K562 (cell line): ENCODE measurements around the gene ALOXE3. TPM values are rescaled to one million over a fixed set of nuclear protein-coding genes. Genes with fewer than 3 reads are reported as not detected.

Experiments used
- ASH1L ChIP-seq: fragments of 450-650 bp; IDR thresholded peaks from 2 replicates; pipeline ENCODE4 v1.6.1; 2018; ENCODE audit warnings: borderline replicate concordance, mild to moderate bottlenecking, low read depth; ENCODE audit not compliant: partially characterized antibody
- BHLHE40 ChIP-seq: IDR thresholded peaks from 2 replicates; pipeline ENCODE4 v1.6.1; 2011; ENCODE audit warnings: low read length, improper control_type of control experiment
- CBX2 ChIP-seq: fragments of 200-600 bp; sonication (generic); IDR thresholded peaks from one replicate; pipeline ENCODE4 v1.6.1; 2012; ENCODE audit warnings: mild to moderate bottlenecking, low read length, inconsistent platforms; ENCODE audit not compliant: insufficient read depth, poor library complexity, severe bottlenecking
- CHD1 ChIP-seq: fragments of 200-600 bp; sonication (generic); IDR thresholded peaks from one replicate; pipeline ENCODE4 v1.6.1; 2012; ENCODE audit warnings: mild to moderate bottlenecking, moderate library complexity, low read length, inconsistent platforms
- DPF2 ChIP-seq: fragments of 450-650 bp; IDR thresholded peaks from 2 replicates; pipeline ENCODE4 v1.6.1; 2016
- EP300 ChIP-seq: IDR thresholded peaks from 2 replicates; pipeline ENCODE4 v1.6.1; 2012; ENCODE audit warnings: low read length, improper control_type of control experiment
- ETV1 ChIP-seq: fragments of 450-650 bp; conservative IDR thresholded peaks from 2 replicates; pipeline ENCODE4 v1.6.1; 2016; ENCODE audit warnings: missing genetic modification characterization, control low read depth, low read depth, missing compliant biosample characterization
- GATAD2B ChIP-seq: fragments of 450-650 bp; IDR thresholded peaks from 2 replicates; pipeline ENCODE4 v1.6.1; 2017; ENCODE audit warnings: mild to moderate bottlenecking, borderline replicate concordance
- MCM5 ChIP-seq: fragments of 450-650 bp; IDR thresholded peaks from 2 replicates; pipeline ENCODE4 v1.6.1; 2016; ENCODE audit warnings: low read depth
- MEIS2 ChIP-seq: fragments of 450-650 bp; IDR thresholded peaks from 2 replicates; pipeline ENCODE4 v1.6.1; 2014; ENCODE audit warnings: mild to moderate bottlenecking; ENCODE audit not compliant: partially characterized antibody
- NBN ChIP-seq: fragments of 450-650 bp; IDR thresholded peaks from 2 replicates; pipeline ENCODE4 v1.6.1; 2016; ENCODE audit warnings: low read depth, mild to moderate bottlenecking
- NR4A1 ChIP-seq, 2 experiments: fragments of 250-450 bp in 1 of 2; fragments of 450-650 bp in 1 of 2; sonication (Bioruptor Pico) in 1 of 2; IDR thresholded peaks; 2 replicates each; pipeline versions ENCODE4 v1.4.0 to v1.6.1; 2016 to 2020; ENCODE audit warnings: mild to moderate bottlenecking in 2 of 2, missing compliant biosample characterization in 1 of 2, missing genetic modification characterization in 1 of 2, moderate library complexity in 1 of 2
- RAD51 ChIP-seq: fragments of 450-650 bp; IDR thresholded peaks from 2 replicates; pipeline ENCODE4 v1.7.1; 2016; ENCODE audit warnings: low read depth, mild to moderate bottlenecking, borderline replicate concordance
- RBM34 ChIP-seq: fragments of 200-400 bp; formaldehyde crosslinking; IDR thresholded peaks from 2 replicates; pipeline ENCODE4 v1.6.1; 2018; ENCODE audit warnings: low read length, borderline replicate concordance; ENCODE audit not compliant: insufficient read depth
- RFX7 ChIP-seq: fragments of 250-450 bp; sonication (Bioruptor Pico); IDR thresholded peaks from 2 replicates; pipeline ENCODE4 v1.5.1; 2021; ENCODE audit warnings: mild to moderate bottlenecking
- RUNX1 ChIP-seq: sonication (generic); IDR thresholded peaks from 2 replicates; pipeline ENCODE4 v1.6.1; 2016; ENCODE audit warnings: antibody characterized with exemption, low read depth
- SAP30 ChIP-seq: fragments of 200-600 bp; sonication (generic); IDR thresholded peaks from 2 replicates; pipeline ENCODE4 v1.6.1; 2012; ENCODE audit warnings: borderline replicate concordance, low read depth, mild to moderate bottlenecking, moderate library complexity, low read length, control low read depth, inconsistent platforms; ENCODE audit not compliant: insufficient read depth, poor library complexity, severe bottlenecking
- SMAD1 ChIP-seq: fragments of 150-350 bp; IDR thresholded peaks from 2 replicates; pipeline ENCODE4 v1.6.1; 2014; ENCODE audit warnings: low read length, low read depth; ENCODE audit not compliant: partially characterized antibody
- SMARCC2 ChIP-seq: fragments of 450-650 bp; IDR thresholded peaks from 2 replicates; pipeline ENCODE4 v1.6.1; 2017; ENCODE audit warnings: antibody characterized with exemption, moderate library complexity, mild to moderate bottlenecking, low read depth
- SMARCE1 ChIP-seq: fragments of 450-650 bp; IDR thresholded peaks from 2 replicates; pipeline ENCODE4 v1.7.1; 2016; ENCODE audit warnings: mild to moderate bottlenecking
- SP1 ChIP-seq: sonication (generic); formaldehyde crosslinking; IDR thresholded peaks from 2 replicates; pipeline ENCODE4 v1.8.1; 2022; ENCODE audit warnings: mild to moderate bottlenecking, missing genetic modification reagents
- TAF1 ChIP-seq: IDR thresholded peaks from 2 replicates; pipeline ENCODE4 v1.6.1; 2011; ENCODE audit warnings: mild to moderate bottlenecking, low read length, moderate library complexity; ENCODE audit not compliant: insufficient read depth, control insufficient read depth, severe bottlenecking; ENCODE audit errors: extremely low read depth
- TRIM25 ChIP-seq: fragments of 450-650 bp; IDR thresholded peaks from 2 replicates; pipeline ENCODE4 v1.7.0; 2016; ENCODE audit warnings: borderline replicate concordance
- ZNF655 ChIP-seq: fragments of 250-450 bp; sonication (Bioruptor Pico); IDR thresholded peaks from 2 replicates; pipeline ENCODE4 v1.5.0; 2021
- polyA plus RNA-seq, 8 experiments: library from polyadenylated mRNA; depleted of rRNA in 4 of 8; stranded (reverse) in 5 of 8; unstranded in 3 of 8; fragments of >200 nt; fragmentation: Nextera tagmentation in 2 of 8; fragmentation: Illumina TruSeq in 1 of 8; extraction: Ambion mirVana in 2 of 8; extraction: Trizol in 1 of 8; gene quantifications; 2 replicates each; pipeline versions ENCODE4 v1.2.1 to v1.2.3, GENCODE V29; 2011 to 2014; ENCODE audit warnings: inconsistent platforms in 1 of 8, missing spikeins in 1 of 8
- total RNA-seq, 7 experiments: library from RNA; depleted of rRNA in 6 of 7; stranded (reverse); fragments of >200 nt in 6 of 7; fragmentation: Illumina TruSeq in 2 of 7; extraction: Trizol in 2 of 7; gene quantifications; 2 replicates each; pipeline versions ENCODE4 v1.2.1 to v1.2.3, GENCODE V29; 2011 to 2021; ENCODE audit warnings: low replicate concordance in 1 of 7

The ALOXE3 gene
- total and polyA plus RNA-seq, 9 of the 15 experiments (the other 6 are each of a cell fraction or from before 2014, with no cell fraction given) = 0.04 TPM; not detected in 8

DNA sequence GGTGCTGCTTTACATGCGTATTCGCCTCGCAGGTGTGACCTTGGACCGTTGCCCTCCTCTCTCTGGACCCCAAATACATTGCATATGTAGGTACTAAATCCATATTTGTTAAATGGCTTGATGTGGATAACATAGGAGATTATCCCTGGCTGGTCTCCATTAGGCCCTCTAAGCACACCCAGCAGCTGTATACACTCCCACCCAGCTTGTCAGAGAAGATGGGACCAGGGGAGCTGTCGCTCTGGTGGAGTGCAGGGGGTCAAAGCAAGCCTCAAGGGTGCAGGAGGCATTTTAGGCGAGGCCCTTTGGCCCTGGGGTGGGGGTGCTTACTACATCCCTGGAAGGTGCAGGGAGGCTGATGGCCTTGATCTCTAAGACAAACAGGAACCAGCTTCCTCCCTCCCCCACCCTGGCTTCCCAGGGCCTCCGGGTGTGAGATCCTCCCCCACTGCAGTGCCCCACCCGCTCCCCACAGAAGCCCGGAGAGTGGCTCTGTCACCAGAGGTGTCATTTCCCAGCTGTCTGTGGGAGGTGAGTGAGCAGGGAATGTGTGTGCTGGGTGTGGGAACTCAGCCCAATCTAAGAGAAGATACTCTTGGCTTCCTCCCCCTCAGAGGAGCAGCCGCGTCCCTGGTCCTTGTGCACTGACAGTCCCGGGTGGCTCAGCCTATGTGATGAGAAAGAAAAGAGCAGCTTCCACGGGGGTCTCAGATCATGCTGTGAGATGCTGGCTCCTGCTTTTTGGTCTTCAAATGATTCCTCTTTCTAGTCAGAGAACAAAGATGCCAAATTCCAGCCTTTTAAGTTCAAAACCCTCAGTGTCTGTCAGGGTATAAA, 45.9 kb upstream of the ALOXE3 start (continued):
- TF ChIP-seq RUNX1 (no peak), MEIS2 (peak; percentile 51), SAP30 (no peak), NR4A1 (CRISPR knock-in tag; IDR thresholded peaks at IDR 0.05) (no peak), NR4A1 (tag; IDR thresholded peaks at IDR 0.05) (0 out of 2 replicates have a peak, but pooled peaks have one; percentile 30), BHLHE40 (peak; percentile 46), SMAD1 (no peak), DPF2 (peak; percentile 56), SMARCC2 (no peak), TAF1 (peak; percentile 67), SMARCE1 (peak; percentile 36; the same call in 1 of the 2 replicates), CHD1 (no peak), ETV1 (tag) (peak; percentile 82), CBX2 (no peak), ASH1L (no peak), ZNF655 (CRISPR knock-in tag) (no peak), RFX7 (CRISPR knock-in tag) (no peak), EP300 (peak; percentile 50; the same call in 1 of the 2 replicates), RAD51 (no peak), NBN (peak; percentile 52; the same call in 1 of the 2 replicates), SP1 (CRISPR knock-in tag) (0 out of 2 replicates have a peak, but pooled peaks have one; percentile 32), RBM34 (no peak), MCM5 (no peak), GATAD2B (peak; percentile 77; the same call in 1 of the 2 replicates), TRIM25 (no peak)
